Stimulated activated naive CD8-positive, alpha-beta T cell treated with anti-CD3 and anti-CD28 coated beads, Interleukin-15, Interleukin-2, amounts not matched to agents 100 U/mL and 50 U/mL, for 24 hours (primary cell): Measurements from ENCODE around the gene DAP.
"Not testable (repeated sequence)": the region's sequence is repeated elsewhere in the genome, so short reads cannot be mapped to it uniquely, and the experiment has no call there.

Source experiments
- ATAC-seq: fragments of 150-1000 bp; cut with Tn5 transposase; one replicate; pipeline ENCODE4 v1.10.0; 2021
- DNase-seq: peaks from one replicate; pipeline ENCODE4 v3.0.0; 2021

The DAP gene

GRCh38 chr5:10631316-10631996, 129.6 kb downstream of the DAP start:
- ATAC-seq, result no peak
- peak; percentile 14 for DNase-seq

DNA sequence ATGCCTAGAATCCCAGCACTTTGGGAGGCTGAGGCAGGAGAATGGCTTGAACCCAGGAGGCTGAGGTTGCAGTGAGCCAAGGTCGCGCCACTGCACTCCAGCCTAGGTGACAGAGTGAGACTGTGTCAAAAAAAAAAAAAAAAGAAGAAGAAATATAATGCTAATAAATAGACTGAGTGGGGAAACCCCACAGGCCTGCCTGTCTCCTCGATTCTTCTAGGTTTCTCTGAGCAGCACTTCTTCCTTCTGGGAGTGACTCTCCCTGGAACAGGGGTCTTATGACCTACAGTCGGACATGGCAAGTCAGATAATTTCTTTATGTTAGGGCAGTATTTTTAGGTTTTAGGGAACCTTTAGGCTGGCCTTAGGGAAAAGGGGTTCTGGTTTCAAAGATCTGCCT, 130.3 kb downstream of the DAP start:
- not testable (repeated sequence) for DNase-seq, ATAC-seq

- DNase-seq (no peak), ATAC-seq (no peak)
Observed at GRCh38 chr5:10630126-10630525, 130.9 kb downstream of the DAP start.

DNA sequence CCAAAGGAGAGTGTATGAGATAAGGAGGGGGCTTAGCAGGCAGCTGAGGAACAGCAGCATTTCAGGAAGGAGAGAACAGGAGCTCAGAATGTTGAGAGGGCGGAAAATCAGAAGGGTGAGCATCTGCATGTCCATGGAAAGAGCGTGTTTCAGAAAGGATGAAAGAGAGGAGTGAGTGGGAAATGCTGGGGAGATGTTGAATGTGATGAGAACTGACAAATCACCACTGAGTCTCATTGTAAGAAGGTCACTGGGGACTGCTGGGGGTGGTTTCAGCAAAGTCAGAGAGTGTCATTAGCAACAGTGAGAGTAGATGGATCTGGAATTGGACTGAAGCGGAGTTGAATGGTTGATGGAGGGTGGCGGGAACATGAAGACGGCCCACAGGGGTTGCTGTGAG, 131.4 kb downstream of the DAP start:
- ATAC-seq (no peak), DNase-seq (no peak)
